HG03442 (cell line): ENCODE measurements around the gene CELA3B.
"Not testable (repeated sequence)": the region's sequence is repeated elsewhere in the genome, so short reads cannot be mapped to it uniquely, and the experiment has no call there.

ENCODE experiments used
- ATAC-seq: cut with Tn5 transposase; IDR thresholded peaks from one replicate; pipeline ENCODE4 v1.9.1; 2021; ENCODE audit warnings: mild to moderate bottlenecking, moderate library complexity; ENCODE audit not compliant: unreplicated experiment

The CELA3B gene

DNA sequence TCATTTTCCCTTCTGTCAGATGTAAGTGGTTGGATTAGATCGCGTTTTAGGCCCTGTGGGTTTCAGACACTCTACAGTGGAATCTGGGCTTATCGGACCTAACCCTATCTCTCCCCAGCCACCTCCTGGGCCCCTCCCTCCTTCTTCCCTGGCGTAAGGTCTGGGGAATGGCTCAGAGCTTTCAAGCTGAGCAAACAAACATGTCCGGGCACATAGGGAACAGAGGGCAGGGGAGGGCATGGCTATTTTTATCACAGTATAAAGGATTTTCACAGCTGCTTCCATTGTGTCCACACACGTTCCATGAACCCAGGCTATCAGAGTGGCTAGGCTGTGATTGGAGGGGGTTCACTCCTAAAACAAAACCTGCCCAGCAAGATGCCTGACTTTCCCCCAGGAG lies 2.1 kb upstream of the CELA3B start:
- ATAC-seq, result not testable (repeated sequence)

DNA sequence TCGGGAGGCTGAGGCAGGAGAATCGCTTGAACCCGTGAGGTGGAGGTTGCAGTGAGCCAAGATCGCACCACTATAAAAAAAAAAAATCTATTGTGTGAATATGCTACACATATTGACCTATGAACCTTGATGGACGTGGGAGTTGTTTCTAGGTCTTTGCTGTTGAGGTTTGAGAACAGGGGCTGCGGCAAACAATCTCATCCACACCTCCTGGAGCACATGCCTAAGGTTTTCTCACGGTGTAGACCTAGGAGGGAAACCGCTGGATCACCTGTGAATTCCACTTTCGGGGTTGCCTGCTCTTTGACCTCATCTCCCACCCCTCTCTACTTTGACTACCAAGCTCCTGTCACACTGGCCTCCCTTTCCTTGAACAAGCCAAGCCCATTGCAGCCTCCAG lies 1.5 kb upstream of the CELA3B start:
- not testable (repeated sequence) for ATAC-seq

DNA sequence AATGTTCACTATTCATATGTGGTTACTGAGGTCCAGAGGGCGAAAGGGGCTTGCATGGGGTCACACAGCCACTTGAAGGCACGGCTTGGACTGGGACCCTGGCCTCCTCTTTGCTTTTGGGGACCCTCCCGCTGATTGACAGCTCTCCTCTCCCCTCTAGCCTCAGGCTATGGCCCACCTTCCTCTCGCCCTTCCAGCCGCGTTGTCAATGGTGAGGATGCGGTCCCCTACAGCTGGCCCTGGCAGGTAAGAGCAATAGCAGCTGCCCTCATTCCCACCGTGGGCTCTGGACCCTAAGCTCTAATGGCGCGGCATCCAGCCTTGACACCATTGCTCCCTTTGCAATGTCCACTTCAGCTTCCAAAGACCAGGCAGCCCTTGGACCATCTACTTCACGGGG lies 1.4 kb downstream of the CELA3B start:
- not testable (repeated sequence) for ATAC-seq

DNA sequence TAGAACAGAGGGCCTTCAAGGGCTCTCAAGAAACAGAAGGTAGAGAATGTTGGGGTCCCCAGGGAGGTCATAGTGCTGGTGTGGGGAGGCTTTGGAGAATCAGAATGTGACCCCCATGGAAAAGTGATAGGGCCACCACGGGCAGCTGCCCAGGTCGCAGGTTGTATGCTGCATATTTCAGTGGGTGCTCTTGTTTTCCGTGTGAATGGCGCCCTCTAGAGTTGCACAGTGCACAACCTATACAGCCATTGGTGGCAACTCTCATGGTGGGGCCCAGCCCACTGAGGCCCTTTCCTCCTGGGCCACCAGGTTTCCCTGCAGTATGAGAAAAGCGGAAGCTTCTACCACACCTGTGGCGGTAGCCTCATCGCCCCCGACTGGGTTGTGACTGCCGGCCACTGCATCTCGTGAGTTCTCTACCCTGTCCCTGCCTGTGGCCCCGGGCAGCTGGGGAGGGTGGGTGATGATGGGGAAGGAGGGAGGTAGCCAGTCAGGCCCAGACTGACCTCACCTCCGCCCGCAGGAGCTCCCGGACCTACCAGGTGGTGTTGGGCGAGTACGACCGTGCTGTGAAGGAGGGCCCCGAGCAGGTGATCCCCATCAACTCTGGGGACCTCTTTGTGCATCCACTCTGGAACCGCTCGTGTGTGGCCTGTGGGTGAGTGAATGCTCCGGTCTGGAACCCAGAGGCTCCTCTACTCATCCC lies 3.8 kb downstream of the CELA3B start:
- ATAC-seq, result not testable (repeated sequence)

DNA sequence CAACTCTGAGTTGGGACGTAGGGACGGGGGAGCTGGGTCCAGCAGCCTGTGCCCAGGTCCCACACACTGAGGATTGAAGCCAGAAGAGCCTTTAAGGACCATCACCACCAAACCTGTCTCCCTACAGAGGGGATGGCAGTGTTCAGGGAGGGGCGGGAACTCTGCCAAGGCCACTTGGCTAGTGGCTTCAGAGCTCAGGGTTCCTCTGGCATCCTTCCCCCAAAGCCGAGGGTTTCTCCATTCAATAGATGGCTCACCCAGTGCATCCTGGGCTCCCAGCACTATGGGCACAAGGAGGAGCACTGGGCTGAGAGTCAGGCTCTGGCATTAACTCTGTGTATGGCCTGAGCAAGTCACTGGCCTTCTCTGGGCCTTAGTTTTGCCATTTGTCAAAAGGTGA lies 4.4 kb downstream of the CELA3B start:
- ATAC-seq, result not testable (repeated sequence)

DNA sequence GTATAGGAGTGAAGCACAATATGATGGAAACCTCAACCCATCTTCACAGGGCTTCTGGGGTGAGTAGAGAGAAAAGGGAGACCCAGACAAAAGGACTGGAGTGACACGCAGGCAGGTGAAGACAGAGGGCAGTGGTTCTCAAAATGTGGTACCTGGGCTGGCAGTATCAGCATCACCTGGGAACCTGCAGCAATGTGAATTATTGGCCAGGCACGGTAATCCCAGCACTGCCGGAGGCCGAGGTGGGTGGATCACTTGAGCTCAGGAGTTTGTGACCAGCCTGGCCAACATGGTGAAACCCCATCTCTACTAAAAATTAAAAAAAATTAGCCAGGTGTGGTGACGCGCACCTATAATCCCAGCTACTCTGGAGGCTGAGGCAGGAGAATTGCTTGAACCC lies 5.3 kb downstream of the CELA3B start:
- not testable (repeated sequence) for ATAC-seq

DNA sequence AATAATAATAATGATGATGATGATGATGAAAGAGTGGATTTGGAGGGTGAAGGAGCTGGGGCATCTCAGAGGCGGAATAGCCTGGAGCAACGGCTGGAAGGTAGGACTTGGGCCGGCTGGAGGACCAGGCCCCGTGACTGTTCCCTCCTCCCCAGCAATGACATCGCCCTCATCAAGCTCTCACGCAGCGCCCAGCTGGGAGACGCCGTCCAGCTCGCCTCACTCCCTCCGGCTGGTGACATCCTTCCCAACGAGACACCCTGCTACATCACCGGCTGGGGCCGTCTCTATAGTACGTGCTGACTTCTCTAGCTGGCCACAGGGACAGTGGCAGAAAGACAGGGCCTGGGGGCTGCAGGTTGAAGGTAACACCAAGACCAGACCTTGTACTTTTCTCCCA lies 6.7 kb downstream of the CELA3B start:
- not testable (repeated sequence) for ATAC-seq

DNA sequence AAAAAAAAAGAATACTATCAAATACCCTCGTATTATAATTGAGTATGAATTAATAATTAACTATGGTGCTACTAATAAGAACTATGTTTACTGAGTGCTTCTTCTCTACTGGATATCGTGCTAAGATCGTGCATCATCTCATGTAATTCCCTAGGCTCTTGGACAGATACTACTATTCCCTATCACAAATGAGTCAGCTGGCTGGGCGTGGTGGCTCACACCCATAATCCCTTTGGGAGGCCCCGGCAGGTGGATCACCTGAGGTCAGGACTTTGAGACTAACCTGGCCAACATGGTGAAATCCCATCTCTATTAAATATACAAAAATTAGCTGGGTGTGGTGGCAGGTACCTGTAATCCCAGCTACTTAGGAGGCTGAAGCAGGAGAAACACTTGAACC lies 9.1 kb downstream of the CELA3B start:
- ATAC-seq, result not testable (repeated sequence)

DNA sequence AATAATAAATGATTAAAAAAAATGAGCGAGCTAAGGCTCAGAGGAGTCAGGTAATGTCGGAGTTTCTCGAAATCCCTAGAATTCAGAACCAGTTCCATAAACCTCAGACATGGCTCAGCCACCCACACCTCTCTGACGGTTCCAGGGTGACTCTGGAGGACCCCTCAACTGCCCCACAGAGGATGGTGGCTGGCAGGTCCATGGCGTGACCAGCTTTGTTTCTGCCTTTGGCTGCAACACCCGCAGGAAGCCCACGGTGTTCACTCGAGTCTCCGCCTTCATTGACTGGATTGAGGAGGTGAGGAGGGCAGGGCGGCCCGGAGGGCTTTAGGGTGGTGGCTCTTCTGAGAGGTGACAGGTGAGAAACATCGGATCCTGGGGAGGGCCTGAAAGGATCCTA lies 9.6 kb downstream of the CELA3B start:
- ATAC-seq, result not testable (repeated sequence)

DNA sequence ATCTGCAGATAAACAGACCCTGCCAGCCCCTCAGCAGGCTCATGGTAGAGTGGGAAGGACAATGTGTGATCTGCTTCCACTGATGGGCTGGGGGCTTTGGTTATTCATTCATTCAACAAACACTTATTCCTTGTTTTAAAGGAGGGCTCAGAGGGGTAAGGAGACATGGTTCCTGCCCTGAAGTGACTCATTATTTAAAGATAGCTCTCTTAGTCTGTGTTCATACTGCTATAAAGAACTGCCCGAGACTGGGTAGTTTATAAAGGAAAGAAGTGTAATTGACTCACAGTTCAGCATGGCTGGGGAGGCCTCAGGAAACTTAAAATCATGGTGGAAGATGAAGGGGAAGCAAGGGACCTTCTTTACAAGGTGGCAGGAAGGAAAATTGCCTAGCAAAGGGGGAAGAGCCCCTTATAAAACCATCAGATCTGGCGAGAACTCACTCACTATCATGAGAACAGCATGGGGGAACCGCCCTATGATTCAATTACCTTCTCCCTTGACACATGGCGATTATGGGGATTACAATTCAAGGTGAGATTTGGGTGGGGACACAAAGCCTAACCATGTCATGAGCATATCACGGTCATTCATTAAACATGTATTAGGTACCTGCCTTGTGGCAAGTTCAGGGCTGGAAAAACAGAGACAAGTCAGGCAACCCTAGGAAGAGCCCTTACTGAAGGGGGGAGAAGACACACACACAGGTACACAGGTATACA lies 13.0 kb downstream of the CELA3B start:
- not testable (repeated sequence) for ATAC-seq

DNA sequence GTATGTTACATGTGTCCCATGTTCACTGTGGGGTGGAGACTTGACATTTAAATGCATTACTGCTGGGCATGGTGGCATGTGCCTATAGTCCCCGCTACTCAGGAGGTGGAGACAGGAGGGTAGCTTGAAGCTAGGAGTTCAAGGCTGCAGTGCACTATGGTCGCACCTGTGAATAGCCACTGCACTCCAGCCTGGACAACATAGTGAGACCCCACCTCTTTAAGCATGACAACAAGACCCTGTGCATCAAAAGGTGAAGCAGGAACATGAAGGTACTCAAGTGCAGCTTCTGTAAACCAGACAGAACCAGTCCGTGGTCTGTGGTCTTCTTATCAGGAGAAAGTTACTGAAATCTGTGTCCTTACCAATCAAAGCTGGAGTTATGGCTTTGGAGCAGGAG lies 15.4 kb downstream of the CELA3B start:
- ATAC-seq, result not testable (repeated sequence)

DNA sequence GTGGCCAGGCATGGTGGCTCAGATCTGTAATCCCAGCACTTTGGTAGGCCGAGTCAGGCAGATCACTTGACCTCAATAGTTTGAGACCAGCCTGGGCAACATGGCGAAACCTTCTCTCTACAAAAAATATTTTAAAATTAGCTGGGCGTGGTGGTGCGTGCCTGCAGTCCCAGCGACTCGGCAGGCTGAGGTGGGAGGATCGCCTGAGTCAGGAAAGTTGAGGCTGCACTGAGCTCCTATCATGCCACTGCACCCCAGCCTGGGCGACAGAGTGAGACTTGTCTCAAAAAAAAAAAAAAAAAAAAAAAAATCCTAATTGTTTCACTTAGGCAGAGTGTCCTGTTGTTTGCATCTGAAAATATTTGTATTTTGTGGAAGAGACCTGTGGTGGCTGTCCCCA lies 17.9 kb downstream of the CELA3B start:
- not testable (repeated sequence) for ATAC-seq

DNA sequence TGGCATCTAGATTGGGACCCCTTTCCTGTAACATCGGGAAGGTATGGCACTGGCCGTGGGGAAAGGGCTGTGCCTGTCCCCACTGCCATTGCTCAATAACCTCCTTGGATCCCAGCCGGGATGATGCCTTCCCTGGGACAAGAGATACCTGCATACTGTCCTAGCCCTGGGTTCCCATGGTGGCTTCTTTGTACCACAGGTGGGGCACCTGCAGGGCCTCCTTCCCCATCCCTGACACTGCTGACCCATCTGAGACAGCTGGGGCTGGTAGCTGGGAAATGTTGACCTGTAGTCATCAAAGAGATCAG lies 19.8 kb downstream of the CELA3B start:
- not testable (repeated sequence) for ATAC-seq

DNA sequence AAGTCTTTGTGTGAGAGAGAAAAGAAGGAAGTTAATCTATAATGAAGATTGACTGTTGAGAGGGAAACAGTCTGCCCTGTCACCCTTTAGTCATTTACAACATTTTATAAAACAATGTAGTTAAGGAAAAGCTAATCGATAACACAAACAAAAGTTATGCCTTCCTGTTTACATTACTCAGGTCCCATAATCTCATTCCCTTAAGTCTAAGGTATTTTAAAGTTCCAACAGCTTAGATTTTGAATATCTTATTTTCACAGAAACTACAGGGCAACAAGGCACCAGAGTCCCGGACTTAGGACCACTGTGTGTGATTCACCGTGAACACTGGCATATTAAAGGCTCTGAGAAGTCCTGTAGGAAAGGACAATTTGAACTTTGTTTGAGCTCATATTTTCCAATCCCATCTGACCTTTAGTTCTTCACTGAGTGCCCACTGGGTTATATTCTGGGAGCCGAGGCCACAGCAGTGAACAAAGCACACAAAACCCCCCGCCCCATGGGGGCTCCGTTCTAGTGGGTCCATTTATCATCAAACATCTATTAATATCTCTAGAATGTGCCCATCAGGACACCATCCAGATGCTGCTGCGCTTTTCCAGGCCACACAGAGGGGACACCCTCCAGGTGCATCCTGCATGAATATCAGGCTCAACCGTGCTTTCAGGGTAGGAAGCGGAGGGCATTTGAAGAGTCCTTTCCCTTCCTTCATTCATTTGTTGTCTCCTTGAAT lies 21.2 kb downstream of the CELA3B start:
- ATAC-seq, result not testable (repeated sequence)

DNA sequence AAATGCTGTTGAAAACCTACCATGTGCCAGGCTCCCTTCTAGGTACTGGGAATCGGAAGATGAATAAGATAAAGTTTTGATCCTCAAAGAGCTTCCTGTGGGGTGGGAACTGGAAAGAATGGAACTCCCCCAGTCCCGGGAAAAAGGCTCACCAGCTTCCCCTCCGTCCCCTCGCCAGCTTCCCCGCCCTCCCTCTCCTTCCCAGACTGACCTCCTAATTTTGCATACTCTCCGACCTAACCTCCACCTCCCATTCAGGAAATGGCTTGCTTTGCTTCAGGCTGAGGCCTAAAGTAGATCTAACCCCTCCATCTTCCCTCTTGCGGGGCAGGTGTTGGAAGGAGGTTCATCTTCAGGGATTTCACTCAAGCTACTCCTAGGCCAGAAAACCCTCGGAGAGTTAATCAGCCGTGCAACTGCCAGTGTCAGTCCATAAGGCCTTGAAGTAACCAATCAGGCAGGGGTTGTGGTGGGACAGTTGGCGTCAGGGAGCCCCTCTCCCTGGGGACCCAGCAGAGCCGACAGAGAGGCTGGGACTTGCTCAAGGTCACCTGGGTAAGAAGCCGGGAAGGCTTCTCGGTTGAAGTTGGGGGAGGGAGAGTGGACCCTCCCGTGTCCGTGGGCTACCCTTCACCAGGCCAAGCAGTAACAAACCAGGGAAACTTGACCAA lies 21.9 kb downstream of the CELA3B start:
- ATAC-seq, result not testable (repeated sequence)

DNA sequence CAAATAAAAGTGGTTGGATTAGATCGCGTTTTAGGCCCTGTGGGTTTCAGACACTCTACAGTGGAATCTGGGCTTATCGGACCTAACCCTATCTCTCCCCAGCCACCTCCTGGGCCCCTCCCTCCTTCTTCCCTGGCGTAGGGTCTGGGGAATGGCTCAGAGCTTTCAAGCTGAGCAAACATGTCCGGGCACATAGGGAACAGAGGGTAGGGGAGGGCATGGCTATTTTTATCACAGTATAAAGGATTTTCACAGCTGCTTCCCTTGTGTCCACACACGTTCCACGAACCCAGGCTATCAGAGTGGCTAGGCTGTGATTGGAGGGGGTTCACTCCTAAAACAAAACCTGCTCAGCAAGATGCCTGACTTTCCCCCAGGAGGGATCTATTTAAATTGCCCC lies 22.8 kb downstream of the CELA3B start:
- ATAC-seq, result not testable (repeated sequence)

DNA sequence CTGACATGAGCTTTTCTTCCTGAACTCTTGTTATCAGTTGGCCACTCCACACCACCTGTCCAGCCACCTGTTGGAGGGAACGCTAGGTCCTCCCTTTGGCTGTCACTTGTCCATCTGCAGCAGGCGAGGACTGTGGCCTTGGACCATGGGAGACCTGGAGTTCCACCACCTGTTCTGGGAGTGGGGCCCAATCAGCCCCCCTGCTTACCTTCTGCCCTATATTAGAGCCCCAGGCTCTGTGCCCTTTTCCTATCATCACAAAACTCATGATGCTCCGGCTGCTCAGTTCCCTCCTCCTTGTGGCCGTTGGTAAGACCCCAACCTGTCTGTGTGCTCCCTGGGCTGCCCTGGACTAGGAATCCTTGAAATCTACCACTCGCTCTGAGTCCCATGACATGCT lies 24.6 kb downstream of the CELA3B start, which contains the start of gene CELA3A:
Gene CELA3A (plus strand): TSS at position 249 of the 400 bp plus-strand sequence. CDS start 18 bp downstream, at position 267.
- no peak for ATAC-seq

DNA sequence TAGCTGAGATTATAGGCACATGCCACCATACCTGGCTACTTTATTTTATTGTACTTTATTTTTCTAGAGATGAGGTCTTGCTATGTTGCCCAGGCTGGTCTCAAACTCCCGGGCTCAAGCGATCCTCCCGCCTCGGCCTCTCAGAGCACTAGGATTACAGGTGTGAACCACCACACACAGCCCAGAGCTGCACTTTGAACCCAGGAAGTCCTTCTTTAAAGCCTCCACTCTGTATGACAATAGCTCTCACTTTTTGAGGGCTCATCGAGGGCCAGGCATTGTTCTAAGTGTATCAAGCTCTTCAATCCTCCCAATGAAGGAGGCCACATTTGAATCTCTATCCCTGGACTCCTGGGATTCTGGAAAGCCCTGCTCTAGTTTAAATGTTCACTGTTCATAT lies 25.6 kb downstream of the CELA3B start:
- not testable (repeated sequence) for ATAC-seq

DNA sequence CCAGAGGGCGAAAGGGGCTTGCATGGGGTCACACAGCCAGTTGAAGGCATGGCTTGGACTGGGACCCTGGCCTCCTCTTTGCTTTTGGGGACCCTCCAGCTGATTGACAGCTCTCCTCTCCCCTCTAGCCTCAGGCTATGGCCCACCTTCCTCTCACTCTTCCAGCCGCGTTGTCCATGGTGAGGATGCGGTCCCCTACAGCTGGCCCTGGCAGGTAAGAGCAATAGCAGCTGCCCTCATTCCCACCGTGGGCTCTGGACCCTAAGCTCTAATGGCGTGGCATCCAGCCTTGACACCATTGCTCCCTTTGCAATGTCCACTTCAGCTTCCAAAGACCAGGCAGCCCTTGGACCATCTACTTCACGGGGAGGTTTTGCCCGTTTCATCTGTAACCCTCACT lies 26.1 kb downstream of the CELA3B start:
- not testable (repeated sequence) for ATAC-seq

DNA sequence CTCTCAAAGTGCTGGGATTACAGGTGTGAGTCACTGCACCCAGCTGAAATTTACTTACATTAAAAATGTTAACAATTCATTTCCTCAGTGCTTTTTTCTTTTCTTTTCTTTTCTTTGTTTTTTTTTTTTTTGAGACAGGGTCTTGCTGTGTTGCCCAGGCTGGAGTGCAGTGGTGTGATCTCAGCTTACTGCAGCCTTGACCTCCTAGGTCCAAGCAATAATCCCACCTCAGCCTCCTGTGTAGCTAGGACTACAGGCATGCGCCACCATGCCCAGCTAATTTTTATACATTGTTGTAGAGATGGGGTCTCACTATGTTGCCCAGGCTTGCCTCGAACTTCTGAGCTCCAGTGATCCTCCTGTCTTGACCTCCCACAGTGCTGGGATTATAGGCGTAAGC lies 27.1 kb downstream of the CELA3B start:
- ATAC-seq, result not testable (repeated sequence)
